SU-DHL-6 (cell line): Measurements from ENCODE around the gene NOM1.

Experiments used
- H2AFZ ChIP-seq: fragments of 200-600 bp; sonication (generic); 2 replicates; pipeline ENCODE4 v1.6.1; 2014; ENCODE audit warnings: low read depth, mild to moderate bottlenecking, moderate library complexity, mixed read lengths, antibody characterized with exemption, low read length; ENCODE audit not compliant: severe bottlenecking
- H3F3A ChIP-seq: fragments of 200-600 bp; shearing (Covaris generic); 2 replicates; pipeline ENCODE4 v1.6.0; 2016; ENCODE audit warnings: antibody characterized with exemption, mild to moderate bottlenecking; ENCODE audit not compliant: insufficient read depth
- H3K27ac ChIP-seq: fragments of 200-600 bp; sonication (generic); 2 replicates; pipeline ENCODE4 v1.5.1; 2016; ENCODE audit warnings: low read depth, mild to moderate bottlenecking, low read length, moderate library complexity, mixed read lengths
- H3K27me3 ChIP-seq: fragments of 200-600 bp; sonication (generic), shearing (Covaris generic); 2 replicates; pipeline ENCODE4 v1.6.0; 2014; ENCODE audit warnings: mild to moderate bottlenecking, low read length
- H3K36me3 ChIP-seq: fragments of 200-600 bp; sonication (generic); 2 replicates; pipeline ENCODE4 v1.6.1; 2014; ENCODE audit warnings: mild to moderate bottlenecking, low read length, mixed read lengths
- H3K4me2 ChIP-seq: fragments of 300-600, 200-600 bp; shearing (Covaris generic), sonication (generic); 2 replicates; pipeline ENCODE4 v1.6.0; 2014; ENCODE audit warnings: low read length, low read depth, mild to moderate bottlenecking; ENCODE audit not compliant: poor library complexity, severe bottlenecking
- H3K4me3 ChIP-seq: fragments of 200-600 bp; sonication (generic); 2 replicates; pipeline ENCODE4 v1.5.1; 2014; ENCODE audit warnings: antibody characterized with exemption, low read length, mild to moderate bottlenecking, mixed read lengths; ENCODE audit not compliant: insufficient read depth, poor library complexity, severe bottlenecking
- H3K79me2 ChIP-seq: fragments of 200-600 bp; sonication (generic); 2 replicates; pipeline ENCODE4 v1.6.1; 2014; ENCODE audit warnings: mild to moderate bottlenecking, low read length, moderate library complexity; ENCODE audit not compliant: insufficient read depth
- H3K9ac ChIP-seq: fragments of 200-600 bp; sonication (generic); 2 replicates; pipeline ENCODE4 v1.7.0; 2014; ENCODE audit warnings: mild to moderate bottlenecking, low read length
- H3K9me2 ChIP-seq: fragments of 200-600 bp; sonication (generic); replicated peaks from 2 replicates; pipeline ENCODE4 v1.6.1; 2014; ENCODE audit warnings: low read length; ENCODE audit not compliant: insufficient read depth
- H3K9me3 ChIP-seq: fragments of 200-600 bp; sonication (generic); 2 replicates; pipeline ENCODE4 v1.6.1; 2014; ENCODE audit warnings: low read length, mixed read lengths; ENCODE audit not compliant: insufficient read depth
- H4K20me1 ChIP-seq: fragments of 200-600 bp; sonication (generic); 2 replicates; pipeline ENCODE4 v1.6.1; 2014; ENCODE audit warnings: low read depth, mild to moderate bottlenecking, antibody characterized with exemption, low read length, moderate library complexity, mixed read lengths
- CTCF ChIP-seq: fragments of 200-600 bp; sonication (generic); IDR thresholded peaks from one replicate; pipeline ENCODE4 v1.5.1; 2017; ENCODE audit warnings: antibody characterized with exemption, mild to moderate bottlenecking, low read length, moderate library complexity; ENCODE audit not compliant: insufficient read depth, poor library complexity, severe bottlenecking
- EZH2phosphoT487 ChIP-seq: fragments of 200-600 bp; sonication (generic), shearing (Covaris generic); conservative IDR thresholded peaks from 2 replicates; pipeline ENCODE4 v1.6.1; 2018; ENCODE audit warnings: mild to moderate bottlenecking, antibody characterized with exemption, low read length, moderate library complexity, mixed read lengths

The NOM1 gene

DNA sequence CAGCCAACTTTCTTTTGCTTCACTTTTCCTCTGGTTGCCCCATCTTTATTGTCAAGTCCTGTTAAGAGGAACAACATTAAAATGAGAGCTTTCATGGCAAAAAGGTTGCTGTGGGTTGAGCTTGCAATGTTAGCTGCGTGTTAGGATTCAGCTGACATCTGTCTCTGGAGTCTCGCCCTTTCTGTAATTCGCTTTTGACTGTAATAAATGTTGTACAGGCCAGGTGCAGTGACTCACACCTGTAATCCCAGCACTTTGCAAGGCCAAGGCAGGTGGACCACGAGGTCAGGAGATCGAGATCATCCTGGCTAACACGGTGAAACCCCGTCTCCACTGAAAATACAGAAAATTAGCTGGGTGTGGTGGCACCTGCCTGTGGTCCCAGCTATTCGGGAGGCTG is 36.9 kb downstream of the NOM1 start:
- no peak overlapping the region for H3K4me3 ChIP-seq
- no peak overlapping the region for H3K4me2 ChIP-seq
- no peaks in the 10 kb centered on the region for H3K9me2 ChIP-seq
- no peak overlapping the region for H3K27ac ChIP-seq
- H4K20me1 ChIP-seq, result no peaks in the 10 kb centered on the region
- H3K79me2 ChIP-seq, result no peaks in the 10 kb centered on the region
- TF ChIP-seq EZH2phosphoT487 (no peak), CTCF (no peak)
- H3K9ac ChIP-seq, result no peak overlapping the region
- H3K36me3 ChIP-seq, result peaks cover 3% of the 10 kb centered on the region; the same call in 1 of the 2 replicates
- H2AFZ ChIP-seq, result no peak overlapping the region
- H3K9me3 ChIP-seq, result no peaks in the 10 kb centered on the region
- H3F3A ChIP-seq, result no peaks in the 10 kb centered on the region
- no peaks in the 10 kb centered on the region for H3K27me3 ChIP-seq

GRCh38 chr7:156988343-156989185 is 39.1 kb downstream of the NOM1 start:
- H2AFZ ChIP-seq, result no peak overlapping the region
- TF ChIP-seq EZH2phosphoT487 (no peak), CTCF (no peak)
- H3K9me3 ChIP-seq, result no peaks in the 10 kb centered on the region
- no peaks in the 10 kb centered on the region for H3K27me3 ChIP-seq
- no peaks in the 10 kb centered on the region for H3F3A ChIP-seq
- no peaks in the 10 kb centered on the region for H4K20me1 ChIP-seq
- H3K27ac ChIP-seq, result no peak overlapping the region
- H3K79me2 ChIP-seq, result no peaks in the 10 kb centered on the region
- H3K4me2 ChIP-seq, result no peak overlapping the region
- H3K4me3 ChIP-seq, result no peak overlapping the region
- no peak overlapping the region for H3K9ac ChIP-seq
- no peaks in the 10 kb centered on the region for H3K36me3 ChIP-seq
- no peaks in the 10 kb centered on the region for H3K9me2 ChIP-seq

GRCh38 chr7:156989766-156990535 is 40.4 kb downstream of the NOM1 start:
- Histone ChIP-seq H3K79me2 (no peaks in the 10 kb centered on the region), H3K36me3 (no peaks in the 10 kb centered on the region), H3K27me3 (no peaks in the 10 kb centered on the region), H4K20me1 (no peaks in the 10 kb centered on the region), H3K27ac (no peak overlapping the region), H2AFZ (no peak overlapping the region), H3K9me2 (no peaks in the 10 kb centered on the region), H3K4me2 (no peak overlapping the region), H3K9me3 (no peaks in the 10 kb centered on the region), H3K9ac (no peak overlapping the region), H3F3A (no peaks in the 10 kb centered on the region), H3K4me3 (no peak overlapping the region)
- TF ChIP-seq EZH2phosphoT487 (no peak), CTCF (no peak)
